ENCODE measurements around the gene CCRL2.
"Not testable (repeated sequence)": the region's sequence is repeated elsewhere in the genome, so short reads cannot be mapped to it uniquely, and the experiment has no call there.

CCRL2 gene

DNA sequence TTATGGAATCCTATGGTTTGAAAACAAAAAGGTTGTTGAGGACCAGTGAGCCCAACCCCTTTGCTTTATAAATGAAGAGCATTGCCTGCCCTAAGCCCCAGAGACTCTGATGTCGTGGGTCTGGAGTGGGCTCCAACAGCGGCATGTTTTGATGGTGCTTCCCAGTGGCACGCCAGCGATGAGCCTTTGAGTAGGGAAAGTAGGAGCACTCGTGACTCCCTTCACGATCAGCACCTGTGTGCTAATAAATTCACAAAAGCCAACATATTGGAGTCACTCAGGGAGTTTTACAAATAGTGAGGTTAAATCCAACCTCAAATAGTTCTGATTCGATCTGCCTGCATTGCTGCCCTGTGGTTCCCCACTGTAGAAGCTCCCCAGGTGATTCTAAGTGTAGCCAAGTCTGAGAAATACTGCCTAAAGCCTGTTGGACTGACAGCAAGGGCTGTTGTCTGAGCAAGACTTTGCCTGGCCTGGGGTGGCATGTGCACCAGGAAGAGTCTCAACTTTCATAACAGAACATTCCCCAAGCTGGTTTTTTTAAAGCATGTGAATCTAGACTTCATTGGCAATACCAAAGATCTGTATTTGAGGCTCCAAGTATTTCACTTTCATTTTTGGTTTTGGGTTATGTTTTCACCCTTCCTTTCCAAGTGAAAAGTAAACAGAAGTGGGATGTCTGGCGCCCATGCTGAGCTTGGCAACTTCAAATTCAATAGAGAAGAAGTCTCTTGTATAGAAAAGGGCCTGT, 26.4 kb upstream of the CCRL2 start:
- DNase-seq: no peak

DNA sequence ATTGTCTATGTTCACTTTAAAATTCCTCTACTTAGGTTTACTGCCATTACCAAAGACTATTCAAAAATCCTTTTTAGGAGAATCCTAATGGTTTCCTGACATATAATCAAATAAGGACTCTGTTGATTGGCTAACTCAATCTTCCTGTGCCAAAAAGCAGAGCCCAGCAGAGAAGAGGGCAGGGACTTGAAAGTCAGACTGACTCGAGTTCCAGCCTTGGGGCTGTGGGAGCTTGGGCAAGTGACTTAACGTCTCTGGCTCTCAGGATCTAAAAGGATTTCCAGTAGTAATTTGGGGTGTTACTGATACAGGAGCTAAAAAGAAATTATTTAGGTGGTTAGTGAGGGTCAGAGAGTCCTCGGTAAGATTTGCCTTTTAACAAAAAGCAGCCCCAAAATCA, 25.4 kb upstream of the CCRL2 start:
- no peak for DNase-seq

DNA sequence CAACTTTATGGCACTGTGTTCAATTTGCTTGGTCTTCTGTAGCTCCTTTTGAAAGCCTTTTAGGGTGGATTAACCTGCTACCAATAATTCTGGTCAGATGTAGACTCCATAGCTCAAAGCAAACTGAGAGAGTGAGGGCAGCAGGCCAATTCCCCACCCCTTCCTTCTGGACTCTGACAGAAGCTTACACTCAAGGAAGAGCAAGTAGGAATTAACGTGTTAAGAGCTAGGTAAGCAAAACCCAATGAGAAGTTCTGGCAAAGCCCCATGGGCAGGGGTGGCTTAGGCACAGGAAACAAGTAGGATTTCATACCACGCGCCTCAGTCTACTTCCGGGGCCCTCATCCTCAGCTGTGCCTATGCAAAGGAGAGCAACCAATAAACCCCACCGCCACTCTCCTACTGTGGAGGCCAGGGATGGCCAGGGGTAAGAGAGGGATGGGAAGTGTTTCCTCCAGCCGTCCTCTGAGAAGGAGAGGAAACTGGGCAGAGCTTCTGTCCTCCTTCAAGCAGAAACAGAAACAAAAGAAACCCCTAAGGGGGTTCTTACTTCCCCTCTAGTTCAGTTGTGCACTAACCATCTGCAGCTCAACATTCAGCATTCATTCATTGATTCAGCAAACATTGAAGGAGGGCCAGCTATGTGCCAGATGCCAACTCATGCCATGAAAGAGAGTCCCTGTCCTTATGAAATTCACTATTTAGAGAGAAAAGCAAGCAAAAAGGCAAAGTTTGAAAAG, 23.7 kb upstream of the CCRL2 start:
- no peak for DNase-seq

DNA sequence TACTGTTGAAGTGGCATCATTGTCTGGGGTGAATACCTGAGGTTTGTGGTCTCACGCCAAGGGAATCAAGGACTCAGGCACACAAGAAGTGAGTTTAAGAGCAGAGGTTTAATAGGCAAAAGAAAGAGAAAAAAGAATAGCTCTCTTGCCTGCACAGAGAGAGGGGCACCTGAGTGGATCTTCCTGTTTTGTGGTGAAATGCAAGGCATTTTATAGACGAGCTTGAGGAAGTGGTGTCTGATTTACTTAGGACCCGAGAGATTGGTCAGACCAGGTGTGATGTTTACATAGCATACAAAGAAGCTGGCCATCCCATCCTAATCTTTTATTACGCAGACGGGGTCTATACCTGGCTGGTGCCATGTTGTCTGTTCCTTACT, 23.1 kb upstream of the CCRL2 start:
- no peak for DNase-seq

DNA sequence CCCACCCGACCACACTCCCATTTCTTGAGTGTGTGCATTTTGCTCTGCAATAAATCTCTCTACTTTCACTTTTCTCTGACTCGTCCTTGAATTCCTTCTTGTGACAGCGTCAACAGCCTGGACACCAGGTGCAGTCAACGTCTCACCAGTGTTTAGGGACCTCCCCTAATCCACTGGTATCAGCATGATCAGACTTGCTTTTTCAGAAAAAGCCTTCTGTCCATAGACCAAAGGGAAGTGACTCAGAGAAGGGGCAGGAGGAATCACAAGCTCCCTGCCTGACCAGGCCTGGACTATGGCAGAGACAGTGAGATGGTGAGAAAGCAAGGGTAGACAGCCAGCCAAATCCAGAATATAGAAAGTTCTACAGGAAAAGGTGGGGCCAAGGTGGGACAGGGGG, 20.9 kb upstream of the CCRL2 start:
- no peak for DNase-seq

DNA sequence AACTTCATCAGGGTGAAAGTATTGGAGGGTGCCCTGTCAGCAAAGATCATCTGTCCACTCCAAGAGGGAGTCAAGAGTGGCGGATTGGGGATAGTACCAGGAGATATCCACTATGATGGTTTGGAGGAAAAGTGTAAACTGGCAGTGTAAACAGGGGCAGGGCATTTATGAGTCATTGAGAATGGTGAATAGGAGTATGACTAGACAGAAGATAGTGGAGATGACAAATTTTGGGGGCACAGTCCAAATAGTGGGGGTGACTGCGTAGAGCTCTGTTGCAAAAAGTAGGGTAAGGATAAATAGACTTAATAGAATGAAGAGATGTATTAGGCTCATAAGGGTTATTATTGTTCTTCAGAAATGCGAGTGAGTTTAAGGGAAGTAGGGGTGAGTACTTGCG, 18.2 kb upstream of the CCRL2 start:
- not testable (repeated sequence) for DNase-seq

DNA sequence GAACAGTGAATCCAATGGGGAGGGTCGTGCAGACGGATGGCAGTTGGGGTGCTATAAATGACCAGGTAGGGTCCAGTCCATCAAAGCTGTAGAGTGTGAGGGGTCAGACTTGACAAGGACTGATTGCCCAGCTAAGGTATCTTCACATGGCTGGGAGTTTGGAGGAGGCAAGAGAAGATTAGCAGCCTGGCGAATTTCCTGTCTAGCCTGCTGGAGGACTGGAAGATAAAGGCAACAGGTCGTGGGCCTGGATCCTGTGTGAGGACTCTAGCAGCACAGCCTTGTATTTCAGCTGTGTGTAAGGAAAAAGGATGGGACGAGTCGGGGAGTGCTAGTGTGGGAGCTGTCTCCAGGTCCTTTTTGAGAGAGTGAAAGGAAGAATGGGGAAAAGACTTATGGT, 17.8 kb upstream of the CCRL2 start:
- DNase-seq: no peak

DNA sequence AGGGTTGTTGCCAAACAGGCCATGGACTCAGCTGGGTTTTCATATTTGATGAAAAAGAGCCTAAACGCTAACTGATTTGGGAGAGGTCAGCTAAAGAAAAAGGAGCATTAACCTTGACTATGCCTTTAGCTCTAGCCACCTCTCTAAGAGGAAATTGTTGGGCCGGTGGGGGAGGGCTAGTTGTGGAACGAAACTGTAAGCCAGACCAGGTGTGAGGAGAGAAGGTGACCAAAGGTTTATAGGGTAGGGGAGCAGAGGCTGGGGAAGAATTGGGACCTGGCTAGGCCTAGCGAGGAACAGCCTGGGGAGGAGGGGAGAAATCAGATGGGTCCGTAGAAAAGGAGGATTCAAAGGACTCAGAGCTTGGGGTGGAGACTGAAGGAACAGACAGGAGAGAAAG, 15.5 kb upstream of the CCRL2 start:
- DNase-seq: not testable (repeated sequence)

DNA sequence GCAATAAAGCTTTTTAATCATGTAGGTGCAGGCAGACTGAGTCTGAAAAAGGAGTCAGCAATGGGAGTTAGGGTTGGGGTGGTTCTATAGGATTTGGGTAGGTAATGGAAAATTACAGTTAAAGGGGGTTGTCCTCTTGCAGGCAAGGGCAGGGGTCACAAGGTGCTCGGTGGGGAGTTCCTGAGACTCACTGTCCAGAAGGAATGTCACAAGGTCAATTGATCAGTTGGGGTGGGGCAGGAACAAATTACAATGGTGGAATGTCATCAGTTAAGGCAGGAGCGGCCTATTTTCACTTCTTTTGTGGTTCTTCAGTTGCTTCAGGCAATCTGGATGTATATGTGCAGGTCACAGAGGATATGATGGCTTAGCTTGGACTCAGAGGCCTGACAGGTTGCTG, 14.0 kb upstream of the CCRL2 start:
- DNase-seq: no peak

DNA sequence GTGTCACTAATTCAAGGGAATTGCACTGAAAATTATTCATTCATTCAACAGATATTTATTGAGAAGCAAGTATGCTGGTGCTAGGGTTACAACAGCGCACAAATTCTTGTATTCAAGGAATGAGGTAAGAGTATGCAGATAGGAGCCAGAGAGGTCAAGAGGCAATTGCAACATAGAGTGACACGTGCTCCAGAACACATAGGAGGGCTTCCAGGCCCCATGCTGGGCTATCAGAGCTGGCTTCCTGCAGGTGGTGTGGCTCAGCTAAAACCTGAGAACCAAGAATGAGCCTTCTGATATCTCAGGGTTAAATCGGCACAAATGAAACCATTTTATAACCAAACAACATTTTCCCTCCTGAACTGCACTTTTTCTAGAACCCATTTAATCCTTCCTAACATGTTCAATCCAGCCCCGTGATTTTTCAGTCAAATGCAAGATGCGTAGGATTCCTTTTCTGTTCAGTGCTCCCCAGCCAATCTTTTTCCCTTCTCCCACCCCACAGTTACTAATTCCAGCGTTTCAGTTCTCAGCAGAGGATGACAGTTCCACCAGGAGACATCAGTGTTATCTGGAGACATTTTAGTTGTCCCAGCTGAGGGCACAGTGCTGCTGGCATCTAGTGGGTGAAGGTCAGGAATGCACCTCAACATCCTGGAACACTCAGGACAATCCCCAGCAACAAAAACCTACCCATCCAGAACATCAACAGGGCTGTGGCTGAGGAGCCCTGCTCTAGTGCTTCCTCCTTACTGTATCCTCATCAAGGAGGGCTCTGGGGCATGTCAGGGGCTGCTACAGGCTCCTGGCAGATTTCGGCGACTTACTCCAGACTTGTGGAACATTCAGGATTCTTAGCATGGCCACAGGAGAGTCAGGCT, 13.3 kb upstream of the CCRL2 start:
- no peak for DNase-seq

DNA sequence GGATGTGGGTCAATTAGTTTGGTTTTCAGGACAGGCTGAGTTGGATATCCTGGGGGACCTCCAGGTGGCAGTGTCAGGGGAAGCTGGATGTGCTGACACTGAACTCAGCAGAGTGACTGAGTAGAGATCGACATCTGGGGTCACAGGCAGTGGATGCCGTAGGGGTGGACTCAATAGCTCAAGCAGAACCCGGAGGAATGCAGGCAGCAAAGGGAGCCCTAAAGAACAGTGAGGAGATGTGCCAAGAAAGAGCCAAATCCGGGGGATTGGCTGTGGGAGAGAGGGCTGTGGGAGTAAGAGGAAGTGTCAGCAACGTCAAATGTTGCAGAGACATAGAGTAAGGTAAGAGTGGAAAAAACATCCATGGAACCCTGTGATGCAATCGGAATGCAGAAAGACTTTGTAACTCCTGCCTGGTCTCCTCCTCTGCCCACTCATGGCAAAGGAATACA, 11.8 kb upstream of the CCRL2 start:
- no peak for DNase-seq

DNA sequence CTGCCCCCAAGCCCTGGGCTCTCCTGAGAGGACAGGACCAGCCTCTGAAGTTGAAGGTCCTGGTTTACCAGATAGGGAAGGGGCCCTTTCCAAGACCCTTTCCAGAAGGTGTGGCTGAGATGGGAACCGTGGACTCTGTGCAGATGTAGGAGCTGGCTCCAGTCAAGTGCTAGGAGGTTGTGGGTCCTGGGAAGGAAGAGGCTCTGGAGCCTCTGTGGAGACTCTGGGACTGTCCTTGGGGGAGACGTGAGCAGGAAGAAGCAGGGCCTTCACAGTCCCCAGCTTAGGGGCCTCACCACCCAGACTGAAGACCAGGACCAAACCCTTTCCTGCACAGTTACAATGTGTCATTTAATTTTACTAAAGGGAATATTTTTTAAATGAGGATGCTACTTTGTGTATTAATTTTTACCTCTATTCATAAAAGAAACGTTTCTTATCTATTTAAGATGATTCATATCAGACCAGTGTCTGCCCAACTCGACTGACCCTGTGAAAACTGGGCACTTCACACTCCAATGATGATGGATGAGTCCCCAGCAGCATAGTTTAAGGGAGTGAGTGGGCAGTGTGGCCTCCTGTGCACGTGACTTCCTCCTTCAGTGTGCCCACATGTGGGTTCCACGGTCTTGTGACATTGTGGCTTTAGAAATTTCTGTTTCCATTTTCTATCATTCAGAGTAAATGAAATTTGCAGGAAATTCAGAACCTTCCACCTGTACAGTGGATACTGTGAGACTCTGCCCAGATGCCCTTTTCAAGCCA, 11.1 kb upstream of the CCRL2 start:
- no peak for DNase-seq

DNA sequence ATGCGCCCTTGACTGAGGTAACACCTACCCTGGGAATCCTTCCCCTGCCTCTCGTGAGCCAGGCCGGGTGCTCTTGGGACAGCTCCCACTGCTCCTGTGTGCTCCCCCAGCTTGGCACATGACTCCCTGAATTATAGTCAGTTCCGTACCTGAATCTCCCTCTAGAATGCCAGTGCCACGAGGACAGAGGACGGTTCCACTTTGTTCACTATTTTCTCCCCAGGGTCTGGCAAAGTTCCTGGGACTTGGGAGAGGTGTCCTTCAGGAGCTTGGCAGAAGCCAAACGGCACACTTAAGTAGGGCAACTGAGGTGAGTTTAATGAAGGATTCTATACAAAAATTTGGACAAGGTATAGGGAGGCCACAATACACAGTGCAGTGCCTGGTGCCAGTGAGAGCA, 9.9 kb upstream of the CCRL2 start:
- DNase-seq: no peak

DNA sequence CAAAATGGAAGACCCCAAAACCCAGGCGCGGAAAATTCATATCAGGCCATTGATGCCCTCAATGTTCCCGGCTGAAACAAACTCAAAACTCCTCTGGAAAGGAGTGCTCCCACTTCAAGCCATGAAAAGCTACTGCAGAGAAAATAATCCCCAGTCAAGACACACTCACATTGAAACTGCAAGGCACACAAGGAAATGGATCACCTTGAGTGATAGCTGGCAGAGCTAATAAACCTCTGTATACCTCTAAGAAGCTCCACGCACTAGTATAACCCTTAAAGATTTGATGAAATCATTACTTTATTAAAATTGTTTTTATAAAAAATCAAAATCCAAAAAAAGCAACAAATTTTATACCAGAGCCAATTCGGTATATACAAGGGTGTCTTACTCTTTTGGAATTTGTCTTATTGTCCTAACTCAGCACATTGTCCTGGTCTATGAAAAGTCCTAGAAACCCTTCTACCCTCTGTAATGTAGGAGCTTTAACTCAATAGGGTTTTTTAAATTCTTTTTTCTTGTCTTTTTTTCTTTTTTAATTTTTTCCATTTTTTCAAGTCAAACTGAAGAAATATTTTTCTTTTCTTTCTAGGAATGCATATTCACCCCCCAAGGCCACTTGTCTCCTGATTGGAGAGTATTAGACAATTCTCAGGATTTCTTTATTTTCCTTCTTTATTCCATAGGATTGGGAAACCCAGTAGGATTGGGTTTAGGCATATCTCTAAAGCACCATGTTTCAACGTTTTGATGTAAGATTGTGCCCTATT, 8.7 kb upstream of the CCRL2 start:
- no peak for DNase-seq

DNA sequence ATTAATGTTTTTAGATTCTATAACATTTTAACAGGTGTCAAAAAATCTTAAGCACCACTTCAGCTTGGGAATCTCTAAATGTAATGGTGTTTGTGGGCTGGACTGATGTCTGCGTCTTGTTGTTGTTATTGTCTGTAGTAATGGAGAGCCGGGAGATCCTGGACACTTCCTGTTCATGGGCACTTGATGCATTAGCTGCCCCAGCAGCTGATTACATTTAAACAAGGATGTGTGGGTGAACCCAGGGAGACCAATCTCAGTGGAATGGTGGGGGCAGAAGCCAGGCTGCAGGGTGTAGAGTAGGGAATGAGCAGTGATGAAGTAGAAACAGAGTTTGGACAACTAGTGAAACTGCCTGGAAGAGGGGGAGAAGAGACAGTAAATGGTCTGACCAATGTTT, 8.0 kb upstream of the CCRL2 start:
- no peak for DNase-seq

DNA sequence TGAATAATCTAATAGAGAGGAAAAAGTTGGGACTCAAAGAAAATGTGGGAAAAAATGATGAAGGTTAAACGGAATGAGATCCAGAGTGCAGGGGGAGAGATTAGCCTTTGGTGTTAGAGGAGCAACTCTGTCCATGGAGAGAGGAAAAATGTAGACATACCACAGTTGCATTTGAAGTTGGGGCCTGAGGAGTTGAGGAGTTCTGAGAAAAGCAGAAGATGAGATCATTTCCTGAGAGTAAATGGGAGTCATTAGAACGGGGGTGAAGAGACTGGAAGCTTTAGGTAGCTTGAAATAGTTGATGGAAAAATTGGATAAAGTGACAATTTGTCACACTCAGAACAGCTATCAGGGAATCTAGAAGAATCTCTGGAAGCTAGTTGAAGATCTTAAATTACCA, 7.5 kb upstream of the CCRL2 start:
- no peak for DNase-seq

DNA sequence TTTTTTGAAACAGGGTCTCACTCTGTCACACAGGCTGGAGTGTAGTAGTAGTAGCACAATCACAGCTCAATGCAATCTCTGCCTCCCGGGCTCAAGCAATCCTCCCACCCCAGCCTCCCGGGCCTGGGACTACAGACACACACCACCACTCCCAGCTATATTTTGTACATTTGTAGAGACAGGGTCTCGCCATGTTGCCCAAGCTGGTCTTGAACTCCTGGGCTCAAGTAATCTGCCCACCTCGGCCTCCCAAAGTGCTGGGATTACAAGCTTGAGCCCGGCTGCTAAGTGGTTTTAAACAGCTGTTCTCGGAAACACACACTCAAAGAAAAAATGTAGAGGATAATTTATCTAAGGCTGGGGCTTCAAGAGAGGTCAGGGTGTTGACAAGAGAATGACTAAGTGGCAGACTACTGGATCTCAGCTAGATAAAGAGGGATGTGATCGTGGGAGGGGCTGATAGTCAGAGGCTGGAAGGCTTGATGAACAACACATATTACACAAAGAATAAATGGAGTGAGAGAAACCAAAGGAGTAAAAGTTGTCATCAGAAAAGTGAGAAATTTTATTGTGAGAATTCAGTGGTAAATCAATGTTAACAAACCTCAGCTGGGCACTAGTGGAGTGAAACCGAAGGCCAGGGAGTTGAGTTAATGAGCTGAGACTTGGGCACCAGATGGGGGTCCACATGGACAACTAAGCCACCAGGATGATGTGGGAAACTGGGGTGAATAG, 6.9 kb upstream of the CCRL2 start:
- no peak for DNase-seq

DNA sequence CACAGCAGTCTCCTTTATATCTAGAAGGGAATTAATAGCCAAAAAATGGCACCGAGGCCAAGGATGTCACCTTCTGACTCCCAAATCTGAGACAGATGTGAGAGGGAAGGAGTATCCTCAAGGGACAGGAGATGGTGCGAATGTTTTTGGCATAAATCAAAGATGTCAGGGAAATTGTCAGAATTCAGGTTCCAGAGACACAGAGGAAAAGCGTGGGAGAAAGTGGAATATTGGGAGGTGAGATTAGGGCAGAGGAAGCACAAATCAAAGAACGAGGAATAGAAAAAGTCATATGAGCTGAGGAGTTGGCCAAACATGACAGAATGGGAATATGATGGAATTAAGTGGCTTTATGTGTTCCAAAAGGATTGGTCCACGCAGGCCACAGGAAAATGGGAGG, 6.2 kb upstream of the CCRL2 start:
- no peak for DNase-seq

DNA sequence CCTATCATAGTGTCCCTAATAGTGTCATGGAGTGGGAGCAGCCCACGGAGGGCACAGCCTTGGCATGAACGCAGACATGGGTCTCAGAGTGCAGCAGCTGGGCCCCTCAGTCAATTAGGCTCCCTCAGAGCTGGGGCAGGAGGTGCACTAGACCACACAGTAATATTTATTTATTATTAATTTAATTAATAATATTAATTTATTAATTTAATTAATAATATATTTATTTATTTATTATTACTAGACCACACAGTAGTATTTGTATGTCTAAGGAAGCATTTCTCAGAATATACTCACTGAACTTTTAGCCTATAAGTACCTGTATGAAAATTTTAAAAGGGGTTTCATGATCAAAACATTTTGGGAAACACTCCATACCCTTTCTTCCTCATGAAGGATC, 5.5 kb upstream of the CCRL2 start:
- DNase-seq: no peak

DNA sequence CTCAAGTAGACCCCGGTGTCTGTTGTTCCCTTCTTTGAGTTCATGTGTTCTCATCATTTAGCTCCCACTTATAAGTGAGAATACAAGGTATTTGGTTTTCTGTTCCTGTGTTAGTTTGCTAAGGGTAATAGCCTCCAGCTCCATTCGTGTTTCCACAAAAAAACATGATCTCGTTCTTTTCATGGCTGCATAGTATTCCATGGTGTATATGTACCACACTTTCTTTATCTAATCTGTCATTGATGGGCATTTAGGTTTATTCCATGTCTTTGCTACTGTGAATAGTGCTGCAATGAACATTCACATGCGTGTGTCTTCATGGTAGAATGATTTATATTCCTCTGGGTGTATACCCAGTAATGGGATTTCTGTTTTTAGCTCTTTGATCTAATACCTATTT, 4.2 kb upstream of the CCRL2 start:
- not testable (repeated sequence) for DNase-seq

DNA sequence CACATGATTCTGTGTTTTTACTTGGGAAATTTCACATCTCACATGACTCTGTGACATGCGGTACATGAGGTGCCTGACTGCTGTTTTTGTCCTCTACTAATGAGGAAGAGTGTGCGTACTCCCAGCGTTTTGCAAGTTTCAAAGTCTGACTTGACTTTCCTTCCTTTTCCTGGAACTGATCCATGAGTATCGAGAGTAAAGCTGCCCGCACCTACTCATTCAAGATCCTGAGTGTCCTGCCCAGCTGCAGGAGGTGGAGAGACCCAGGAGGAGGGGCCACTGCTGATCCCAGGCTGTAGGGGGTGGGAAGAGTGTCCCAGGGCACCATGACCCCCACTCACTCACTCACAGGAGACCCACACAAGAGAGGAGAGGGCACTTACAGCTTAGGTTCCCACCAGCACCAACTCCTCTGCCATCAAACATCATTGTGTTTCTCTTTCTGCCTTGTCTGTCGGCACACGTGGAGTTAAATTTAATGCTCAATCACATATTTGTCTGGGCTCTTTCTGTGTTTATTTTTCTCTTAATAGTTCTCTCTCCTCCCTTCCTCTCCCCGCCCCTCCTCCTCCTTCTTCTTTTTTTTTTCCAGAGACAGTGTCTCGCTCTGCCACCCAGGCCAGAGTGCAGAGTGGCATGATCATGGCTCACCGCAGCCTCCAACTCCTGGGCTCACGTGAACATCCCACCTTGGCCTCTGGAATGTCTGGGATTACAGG, 1.6 kb upstream of the CCRL2 start:
- DNase-seq: no peak

Measured in CD4-positive, alpha-beta T cell treated with Interleukin-21 for 1 hour (primary cell).